HCT116 (cell line): Measurements from ENCODE around the gene ORMDL2. TPM values are rescaled to one million over a fixed set of nuclear protein-coding genes. Genes with fewer than 3 reads are reported as not detected.

Experiments used
- ATAC-seq: fragments of 200-7000 bp; cut with Tn5 transposase; 2 replicates; pipeline ENCODE4 v1.9.1; 2020; ENCODE audit warnings: mild to moderate bottlenecking, moderate library complexity
- BruUV-seq: library from RNA; stranded (reverse); fragments of 400-500 nt; replicated peaks from 2 replicates; lab custom pipeline; 2021; lab: Mats Ljungman, UMichigan
- CTCF ChIA-PET: fragments of 300-600 bp; sonication (Branson Sonifier 250); formaldehyde crosslinking; loops from one replicate; lab custom pipeline; 2021; ENCODE audit warnings: antibody characterized with exemption; lab: Charles Lee
- POLR2A ChIA-PET: fragments of 300-600, 350-600 bp; sonication (Branson Sonifier 250); formaldehyde crosslinking; loops from one replicate; lab custom pipeline; 2021; ENCODE audit warnings: antibody characterized with exemption; lab: Charles Lee
- RAD21 ChIA-PET, 2 experiments: fragments of 300-600 bp; sonication (Branson Sonifier 250); formaldehyde crosslinking; loops; one replicate each; lab custom pipeline; 2023; ENCODE audit warnings: low total read pairs in 2 of 2; ENCODE audit not compliant: uncharacterized antibody in 2 of 2, unreplicated experiment in 2 of 2, low non-redundant PET in 1 of 2; lab: Charles Lee
- DNase-seq: peaks from one replicate; pipeline ENCODE4 v3.0.0-alpha.2; 2010; ENCODE audit warnings: low read depth, low spot score
- H2AFZ ChIP-seq: fragments of 200-600 bp; shearing (Covaris generic), sonication (generic); 2 replicates; pipeline ENCODE4 v1.6.1; 2017; ENCODE audit warnings: low read depth, mixed run types, mixed read lengths, antibody characterized with exemption, low read length; ENCODE audit not compliant: poor library complexity, severe bottlenecking
- H3K27ac ChIP-seq: 2 replicates; pipeline ENCODE4 v1.5.1; 2012; ENCODE audit warnings: low read depth, low read length
- H3K27me3 ChIP-seq: fragments of 200-600 bp; sonication (generic); 2 replicates; pipeline ENCODE4 v1.6.1; 2016; ENCODE audit warnings: mixed run types, low read length, mixed read lengths; ENCODE audit not compliant: insufficient read depth
- H3K36me3 ChIP-seq, 2 experiments: fragments of 200-500 bp in 1 of 2; fragments of 200-600 bp in 1 of 2; sonication (Bioruptor generic) in 1 of 2; sonication (generic) in 1 of 2; 2 replicates each; pipeline versions ENCODE4 v1.5.1 to v1.6.1; 2014 to 2016; ENCODE audit warnings: low read length in 2 of 2, inconsistent platforms in 1 of 2, mixed read lengths in 1 of 2, mixed run types in 1 of 2; ENCODE audit not compliant: insufficient read depth in 2 of 2, control insufficient read depth in 1 of 2
- H3K4me1 ChIP-seq, 2 experiments: fragments of 200-600 bp in 1 of 2; sonication (generic) in 1 of 2; 2 replicates each; pipeline versions ENCODE4 v1.5.1 to v1.6.1; 2012 to 2017; ENCODE audit warnings: low read length in 2 of 2, inconsistent platforms in 1 of 2, mild to moderate bottlenecking in 1 of 2, mixed read lengths in 1 of 2, mixed run types in 1 of 2, moderate library complexity in 1 of 2; ENCODE audit not compliant: insufficient read depth in 2 of 2, control insufficient read depth in 1 of 2
- H3K4me2 ChIP-seq: fragments of 200-600 bp; sonication (generic); 2 replicates; pipeline ENCODE4 v1.6.1; 2017; ENCODE audit warnings: mixed run types, low read length, mixed read lengths
- H3K4me3 ChIP-seq, 2 experiments: fragments of 200-600 bp in 1 of 2; sonication (generic) in 1 of 2; replicated peaks in 1 of 2; 2 replicates each; pipeline ENCODE4 v1.5.1; 2011 to 2016; ENCODE audit warnings: low read length in 2 of 2, control low read depth in 1 of 2, low read depth in 1 of 2, mild to moderate bottlenecking in 1 of 2, mixed read lengths in 1 of 2, mixed run types in 1 of 2
- H3K79me2 ChIP-seq: fragments of 200-600 bp; sonication (generic); 2 replicates; pipeline ENCODE4 v1.6.1; 2017; ENCODE audit warnings: mild to moderate bottlenecking, mixed run types, low read length, moderate library complexity, mixed read lengths; ENCODE audit not compliant: insufficient read depth
- H3K9ac ChIP-seq: fragments of 200-600 bp; sonication (generic); 2 replicates; pipeline ENCODE4 v1.6.1; 2016; ENCODE audit warnings: low read length, mixed read lengths
- H3K9me2 ChIP-seq: fragments of 200-600 bp; sonication (generic), shearing (Covaris generic); 2 replicates; pipeline ENCODE4 v1.6.1; 2017; ENCODE audit warnings: mixed run types, mild to moderate bottlenecking, moderate library complexity; ENCODE audit not compliant: insufficient read depth
- H3K9me3 ChIP-seq, 2 experiments: fragments of 200-500 bp in 1 of 2; fragments of 200-600 bp in 1 of 2; sonication (Bioruptor generic) in 1 of 2; sonication (generic) in 1 of 2; 2 replicates each; pipeline ENCODE4 v1.6.1; 2014 to 2017; ENCODE audit warnings: low read length in 2 of 2, mixed read lengths in 2 of 2, inconsistent platforms in 1 of 2, low read depth in 1 of 2, mild to moderate bottlenecking in 1 of 2, mixed run types in 1 of 2, moderate library complexity in 1 of 2; ENCODE audit not compliant: control insufficient read depth in 1 of 2, insufficient read depth in 1 of 2
- H4K20me1 ChIP-seq: fragments of 200-600 bp; sonication (generic), shearing (Covaris generic); 2 replicates; pipeline ENCODE4 v1.6.1; 2017; ENCODE audit warnings: mixed run types, mild to moderate bottlenecking, moderate library complexity; ENCODE audit not compliant: insufficient read depth
- CEBPB ChIP-seq: IDR thresholded peaks from 2 replicates; pipeline ENCODE4 v1.6.1; 2012; ENCODE audit warnings: low read depth
- EGR1 ChIP-seq: IDR thresholded peaks from 2 replicates; pipeline ENCODE4 v1.6.1; 2012; ENCODE audit warnings: low read depth
- EZH2 ChIP-seq: fragments of 200-600 bp; sonication (generic); IDR thresholded peaks from 2 replicates; pipeline ENCODE4 v1.6.1; 2017; ENCODE audit warnings: antibody characterized with exemption, mixed run types
- EZH2phosphoT487 ChIP-seq: fragments of 200-600 bp; IDR thresholded peaks from 2 replicates; pipeline ENCODE4 v1.6.1; 2018; ENCODE audit warnings: antibody characterized with exemption, borderline replicate concordance
- FOSL1 ChIP-seq: IDR thresholded peaks from 2 replicates; pipeline ENCODE4 v1.6.1; 2012; ENCODE audit warnings: low read depth
- JUND ChIP-seq: IDR thresholded peaks from 2 replicates; pipeline ENCODE4 v1.6.1; 2012
- POLR2A ChIP-seq: IDR thresholded peaks from 2 replicates; pipeline ENCODE4 v1.7.0; 2011; ENCODE audit warnings: borderline replicate concordance; ENCODE audit not compliant: insufficient read depth, insufficient read length; ENCODE audit errors: extremely low read depth
- SIN3A ChIP-seq: IDR thresholded peaks from 2 replicates; pipeline ENCODE4 v1.6.1; 2012; ENCODE audit warnings: low read depth
- SRF ChIP-seq: IDR thresholded peaks from 2 replicates; pipeline ENCODE4 v1.6.1; 2012; ENCODE audit warnings: low read depth
- TCF7L2 ChIP-seq: IDR thresholded peaks from 2 replicates; pipeline ENCODE4 v1.7.0; 2011; ENCODE audit warnings: borderline replicate concordance, inconsistent platforms; ENCODE audit not compliant: insufficient read depth, insufficient read length; ENCODE audit errors: extremely low read depth
- ZFX ChIP-seq: fragments of 450-650 bp; IDR thresholded peaks from 2 replicates; pipeline ENCODE4 v1.6.1; 2017
- ZNF274 ChIP-seq: fragments of 200-500 bp; sonication (Bioruptor generic); IDR thresholded peaks from 2 replicates; pipeline ENCODE4 v1.6.1; 2014; ENCODE audit warnings: mild to moderate bottlenecking, low read depth, low read length, inconsistent platforms
- intact Hi-C: fragments of 100-400 bp; cut with micrococcal nuclease; formaldehyde crosslinking; loops from 2 replicates; pipeline ENCODE4 v1.10.0; 2022
- total RNA-seq: library from RNA; stranded (reverse); gene quantifications from one replicate; pipeline ENCODE4 v1.2.1, GENCODE V29; 2021; ENCODE audit not compliant: unreplicated experiment
- TF ChIP-seq, protein P1 (sequence below): IDR thresholded peaks from 2 replicates; pipeline ENCODE4 v1.6.1; 2012; ENCODE audit warnings: low read depth
- TF ChIP-seq, protein P2 (sequence below): IDR thresholded peaks from 2 replicates; pipeline ENCODE4 v1.6.1; 2012
- TF ChIP-seq, protein P3 (sequence below), 3 experiments: fragments of 200-600 bp in 1 of 3; sonication (generic) in 1 of 3; IDR thresholded peaks in 2 of 3; conservative IDR thresholded peaks in 1 of 3; 2 replicates each; pipeline ENCODE4 v1.5.1; 2012 to 2017; ENCODE audit warnings: low read depth in 2 of 3, low read length in 2 of 3, antibody characterized with exemption in 1 of 3, borderline replicate concordance in 1 of 3, control low read depth in 1 of 3, mild to moderate bottlenecking in 1 of 3, mixed read lengths in 1 of 3, mixed run types in 1 of 3, moderate library complexity in 1 of 3; ENCODE audit not compliant: insufficient read depth in 1 of 3
- TF ChIP-seq, protein P4 (sequence below): IDR thresholded peaks from 2 replicates; pipeline ENCODE4 v1.6.1; 2011; ENCODE audit warnings: mild to moderate bottlenecking, low read length, moderate library complexity; ENCODE audit not compliant: insufficient replicate concordance; ENCODE audit errors: extremely low read depth

Gene ORMDL2
- total RNA-seq, 1 experiment from 2014 or later: 25.5 TPM

DNA sequence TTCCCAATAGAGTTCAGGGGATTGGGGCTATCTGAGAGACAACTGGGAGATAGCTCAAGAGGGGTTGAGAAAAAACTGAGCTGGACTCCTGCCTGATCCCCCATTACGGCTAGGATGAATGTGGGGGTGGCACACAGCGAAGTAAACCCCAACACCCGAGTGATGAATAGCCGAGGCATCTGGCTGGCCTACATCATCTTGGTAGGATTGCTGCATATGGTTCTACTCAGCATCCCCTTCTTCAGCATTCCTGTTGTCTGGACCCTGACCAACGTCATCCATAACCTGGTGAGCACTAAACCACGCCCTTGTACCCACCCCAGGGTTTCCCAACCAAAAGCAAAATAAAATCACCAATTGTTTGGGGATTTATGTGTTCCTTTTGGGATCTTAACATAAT, 1.0 kb downstream of the ORMDL2 start:
- DNase-seq (no peak), ATAC-seq (no peak)
- H2AFZ ChIP-seq: no peak overlapping the region
- H4K20me1 ChIP-seq: no peaks in the 10 kb centered on the region
- TF ChIP-seq EGR1: no peak
- TF ChIP-seq TCF7L2: no peak
- no peak for TF ChIP-seq ZNF274
- no peak for TF ChIP-seq SIN3A
- TF ChIP-seq, protein P1, sequence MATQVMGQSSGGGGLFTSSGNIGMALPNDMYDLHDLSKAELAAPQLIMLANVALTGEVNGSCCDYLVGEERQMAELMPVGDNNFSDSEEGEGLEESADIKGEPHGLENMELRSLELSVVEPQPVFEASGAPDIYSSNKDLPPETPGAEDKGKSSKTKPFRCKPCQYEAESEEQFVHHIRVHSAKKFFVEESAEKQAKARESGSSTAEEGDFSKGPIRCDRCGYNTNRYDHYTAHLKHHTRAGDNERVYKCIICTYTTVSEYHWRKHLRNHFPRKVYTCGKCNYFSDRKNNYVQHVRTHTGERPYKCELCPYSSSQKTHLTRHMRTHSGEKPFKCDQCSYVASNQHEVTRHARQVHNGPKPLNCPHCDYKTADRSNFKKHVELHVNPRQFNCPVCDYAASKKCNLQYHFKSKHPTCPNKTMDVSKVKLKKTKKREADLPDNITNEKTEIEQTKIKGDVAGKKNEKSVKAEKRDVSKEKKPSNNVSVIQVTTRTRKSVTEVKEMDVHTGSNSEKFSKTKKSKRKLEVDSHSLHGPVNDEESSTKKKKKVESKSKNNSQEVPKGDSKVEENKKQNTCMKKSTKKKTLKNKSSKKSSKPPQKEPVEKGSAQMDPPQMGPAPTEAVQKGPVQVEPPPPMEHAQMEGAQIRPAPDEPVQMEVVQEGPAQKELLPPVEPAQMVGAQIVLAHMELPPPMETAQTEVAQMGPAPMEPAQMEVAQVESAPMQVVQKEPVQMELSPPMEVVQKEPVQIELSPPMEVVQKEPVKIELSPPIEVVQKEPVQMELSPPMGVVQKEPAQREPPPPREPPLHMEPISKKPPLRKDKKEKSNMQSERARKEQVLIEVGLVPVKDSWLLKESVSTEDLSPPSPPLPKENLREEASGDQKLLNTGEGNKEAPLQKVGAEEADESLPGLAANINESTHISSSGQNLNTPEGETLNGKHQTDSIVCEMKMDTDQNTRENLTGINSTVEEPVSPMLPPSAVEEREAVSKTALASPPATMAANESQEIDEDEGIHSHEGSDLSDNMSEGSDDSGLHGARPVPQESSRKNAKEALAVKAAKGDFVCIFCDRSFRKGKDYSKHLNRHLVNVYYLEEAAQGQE: no peak
- TF ChIP-seq ZFX: no peak
- no peak for TF ChIP-seq CEBPB
- TF ChIP-seq FOSL1: no peak
- no peak for TF ChIP-seq EZH2
- no peak for TF ChIP-seq SRF
- TF ChIP-seq, protein P2, sequence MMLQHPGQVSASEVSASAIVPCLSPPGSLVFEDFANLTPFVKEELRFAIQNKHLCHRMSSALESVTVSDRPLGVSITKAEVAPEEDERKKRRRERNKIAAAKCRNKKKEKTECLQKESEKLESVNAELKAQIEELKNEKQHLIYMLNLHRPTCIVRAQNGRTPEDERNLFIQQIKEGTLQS: no peak
- TF ChIP-seq JUND: no peak
- no peak for TF ChIP-seq POLR2A
- TF ChIP-seq, protein P3, sequence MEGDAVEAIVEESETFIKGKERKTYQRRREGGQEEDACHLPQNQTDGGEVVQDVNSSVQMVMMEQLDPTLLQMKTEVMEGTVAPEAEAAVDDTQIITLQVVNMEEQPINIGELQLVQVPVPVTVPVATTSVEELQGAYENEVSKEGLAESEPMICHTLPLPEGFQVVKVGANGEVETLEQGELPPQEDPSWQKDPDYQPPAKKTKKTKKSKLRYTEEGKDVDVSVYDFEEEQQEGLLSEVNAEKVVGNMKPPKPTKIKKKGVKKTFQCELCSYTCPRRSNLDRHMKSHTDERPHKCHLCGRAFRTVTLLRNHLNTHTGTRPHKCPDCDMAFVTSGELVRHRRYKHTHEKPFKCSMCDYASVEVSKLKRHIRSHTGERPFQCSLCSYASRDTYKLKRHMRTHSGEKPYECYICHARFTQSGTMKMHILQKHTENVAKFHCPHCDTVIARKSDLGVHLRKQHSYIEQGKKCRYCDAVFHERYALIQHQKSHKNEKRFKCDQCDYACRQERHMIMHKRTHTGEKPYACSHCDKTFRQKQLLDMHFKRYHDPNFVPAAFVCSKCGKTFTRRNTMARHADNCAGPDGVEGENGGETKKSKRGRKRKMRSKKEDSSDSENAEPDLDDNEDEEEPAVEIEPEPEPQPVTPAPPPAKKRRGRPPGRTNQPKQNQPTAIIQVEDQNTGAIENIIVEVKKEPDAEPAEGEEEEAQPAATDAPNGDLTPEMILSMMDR (IDR thresholded peaks at IDR 0.05 in 2 of 3, conservative IDR thresholded peaks at IDR 0.05 in 1 of 3; ENCODE audit: borderline replicate concordance in 1 of 3, insufficient read depth in 1 of 3, low read depth in 2 of 3, low read length in 2 of 3): no peak
- TF ChIP-seq, protein P4, sequence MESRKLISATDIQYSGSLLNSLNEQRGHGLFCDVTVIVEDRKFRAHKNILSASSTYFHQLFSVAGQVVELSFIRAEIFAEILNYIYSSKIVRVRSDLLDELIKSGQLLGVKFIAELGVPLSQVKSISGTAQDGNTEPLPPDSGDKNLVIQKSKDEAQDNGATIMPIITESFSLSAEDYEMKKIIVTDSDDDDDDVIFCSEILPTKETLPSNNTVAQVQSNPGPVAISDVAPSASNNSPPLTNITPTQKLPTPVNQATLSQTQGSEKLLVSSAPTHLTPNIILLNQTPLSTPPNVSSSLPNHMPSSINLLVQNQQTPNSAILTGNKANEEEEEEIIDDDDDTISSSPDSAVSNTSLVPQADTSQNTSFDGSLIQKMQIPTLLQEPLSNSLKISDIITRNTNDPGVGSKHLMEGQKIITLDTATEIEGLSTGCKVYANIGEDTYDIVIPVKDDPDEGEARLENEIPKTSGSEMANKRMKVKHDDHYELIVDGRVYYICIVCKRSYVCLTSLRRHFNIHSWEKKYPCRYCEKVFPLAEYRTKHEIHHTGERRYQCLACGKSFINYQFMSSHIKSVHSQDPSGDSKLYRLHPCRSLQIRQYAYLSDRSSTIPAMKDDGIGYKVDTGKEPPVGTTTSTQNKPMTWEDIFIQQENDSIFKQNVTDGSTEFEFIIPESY: no peak
- no peak for TF ChIP-seq EZH2phosphoT487
- H3K4me2 ChIP-seq: peak overlapping the region; percentile 95
- peaks cover 27 to 40% of the 10 kb centered on the region in 2 experiments for H3K36me3 ChIP-seq
- peaks cover 62% of the 10 kb centered on the region for H3K79me2 ChIP-seq
- POLR2A ChIA-PET: interaction anchor here (1.2 to 1.9 kb wide), 3 partner anchors 11 to 1160 kb away, joined by 3 to 59 read pairs (median 3); partner anchors contain the start of gene DNAJC14
- no peaks in the 10 kb centered on the region for H3K9me2 ChIP-seq
- RAD21 ChIA-PET: no interaction called here
- peaks cover 14 to 20% of the 10 kb centered on the region in 2 experiments for H3K4me1 ChIP-seq
- intact Hi-C loops: no loop called here
- no peaks in the 10 kb centered on the region for H3K27me3 ChIP-seq
- H3K4me3 ChIP-seq: peak overlapping the region; percentile 76 to 79
- H3K9ac ChIP-seq: peak overlapping the region; percentile 72
- H3K27ac ChIP-seq: no peak overlapping the region
- BruUV-seq: no TSS peak
- CTCF ChIA-PET: interaction anchor here (1.4 to 3.1 kb wide), 3 partner anchors 11 to 178 kb away, joined by 3 to 14 read pairs (median 9); partner anchors contain the start of genes DNAJC14, PYM1 and SUOX
- no peaks in the 10 kb centered on the region for H3K9me3 ChIP-seq
